OCI-LY1 (cell line): ENCODE data around the gene PRPF19.
A peak's percentile ranks its signal among the peaks of the same experiment; 100 is the strongest.

ENCODE experiments used
- H2AFZ ChIP-seq: fragments of 200-600 bp; sonication (generic), shearing (Covaris generic); 2 replicates; pipeline ENCODE4 v1.6.0; 2014; ENCODE audit warnings: antibody characterized with exemption, mild to moderate bottlenecking, low read length
- H3F3A ChIP-seq: fragments of 200-600 bp; sonication (generic), shearing (Covaris generic); 2 replicates; pipeline ENCODE4 v1.6.0; 2014; ENCODE audit warnings: mild to moderate bottlenecking, antibody characterized with exemption, low read length, moderate library complexity; ENCODE audit not compliant: insufficient read depth
- H3K27ac ChIP-seq: fragments of 200-600 bp; sonication (generic); 2 replicates; pipeline ENCODE4 v1.5.1; 2014; ENCODE audit warnings: low read length, mixed run types, mild to moderate bottlenecking, low read depth; ENCODE audit not compliant: poor library complexity, severe bottlenecking
- H3K27me3 ChIP-seq: fragments of 200-600 bp; sonication (generic); 2 replicates; pipeline ENCODE4 v1.6.0; 2014; ENCODE audit warnings: antibody characterized with exemption, mild to moderate bottlenecking, low read length, moderate library complexity; ENCODE audit not compliant: insufficient read depth
- H3K36me3 ChIP-seq: fragments of 200-600 bp; sonication (generic); 2 replicates; pipeline ENCODE4 v1.6.1; 2014; ENCODE audit warnings: mild to moderate bottlenecking, antibody characterized with exemption, low read length, moderate library complexity, mixed read lengths; ENCODE audit not compliant: insufficient read depth
- H3K4me1 ChIP-seq: fragments of 200-600 bp; sonication (generic); 2 replicates; pipeline ENCODE4 v1.5.1; 2014; ENCODE audit warnings: mild to moderate bottlenecking, low read length, moderate library complexity; ENCODE audit not compliant: insufficient read depth, severe bottlenecking
- H3K4me2 ChIP-seq: fragments of 200-600 bp; sonication (generic), shearing (Covaris generic); 2 replicates; pipeline ENCODE4 v1.6.1; 2014; ENCODE audit warnings: low read length
- H3K4me3 ChIP-seq: fragments of 200-600 bp; sonication (generic); 2 replicates; pipeline ENCODE4 v1.5.1; 2014; ENCODE audit warnings: low read length, low read depth, mild to moderate bottlenecking, mixed read lengths; ENCODE audit not compliant: poor library complexity, severe bottlenecking
- H3K79me2 ChIP-seq: fragments of 200-600 bp; shearing (Covaris generic); 2 replicates; pipeline ENCODE4 v1.6.1; 2016; ENCODE audit warnings: mixed run types, low read length, mixed read lengths; ENCODE audit not compliant: insufficient read depth
- H3K9ac ChIP-seq: fragments of 200-600 bp; sonication (generic), shearing (Covaris generic); 2 replicates; pipeline ENCODE4 v1.6.1; 2014; ENCODE audit warnings: mild to moderate bottlenecking, low read length, mixed read lengths
- H3K9me2 ChIP-seq: fragments of 200-600 bp; sonication (generic), shearing (Covaris generic); 2 replicates; pipeline ENCODE4 v1.6.1; 2014; ENCODE audit warnings: low read depth, mild to moderate bottlenecking, low read length, mixed read lengths
- H3K9me3 ChIP-seq: fragments of 200-600 bp; shearing (Covaris generic); 2 replicates; pipeline ENCODE4 v1.6.1; 2014; ENCODE audit warnings: low read length, mixed read lengths
- H4K20me1 ChIP-seq: fragments of 200-600 bp; sonication (generic), shearing (Covaris generic); 2 replicates; pipeline ENCODE4 v1.6.0; 2016; ENCODE audit warnings: mild to moderate bottlenecking, low read length; ENCODE audit not compliant: insufficient read depth
- CTCF ChIP-seq: fragments of 200-600 bp; sonication (generic), shearing (Covaris generic); IDR thresholded peaks from 2 replicates; pipeline ENCODE4 v1.5.1; 2017; ENCODE audit warnings: mild to moderate bottlenecking, antibody characterized with exemption, low read length, moderate library complexity, mixed read lengths
- EZH2 ChIP-seq: fragments of 200-600 bp; sonication (generic), shearing (Covaris generic); IDR thresholded peaks from 2 replicates; pipeline ENCODE4 v1.8.0; 2017; ENCODE audit warnings: borderline replicate concordance, mixed run types, mild to moderate bottlenecking, antibody characterized with exemption, low read length, moderate library complexity, mixed read lengths

PRPF19 gene

DNA sequence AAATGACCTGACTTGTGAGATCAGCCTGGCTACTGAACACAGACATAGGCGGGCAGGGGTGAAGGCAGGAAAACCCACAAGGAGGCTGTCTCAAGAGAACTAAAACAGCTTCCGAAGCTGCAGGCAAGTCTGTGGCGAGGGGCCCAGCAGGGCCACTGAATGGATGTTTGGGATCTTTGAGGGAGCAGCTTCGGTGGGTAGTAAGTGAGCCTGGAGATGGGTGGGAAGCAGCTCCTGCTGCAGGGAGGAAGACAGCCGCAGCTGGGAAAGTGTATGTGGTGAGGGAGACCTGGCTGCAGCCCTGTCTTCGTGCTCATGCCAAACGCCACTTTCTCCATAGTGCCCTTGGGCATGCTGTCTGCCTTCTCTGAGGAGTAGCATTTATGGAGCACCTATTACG lies 61.0 kb downstream of the PRPF19 start:
- Histone ChIP-seq H3K4me1 (peaks cover 33% of the 10 kb centered on the region), H3K9me2 (no peaks in the 10 kb centered on the region), H3K9ac (peak overlapping the region; percentile 73; the same call in 1 of the 2 replicates), H3K36me3 (peaks cover 40% of the 10 kb centered on the region), H4K20me1 (no peaks in the 10 kb centered on the region), H3K4me3 (peak overlapping the region; percentile 71), H3K9me3 (no peaks in the 10 kb centered on the region), H3K4me2 (peak overlapping the region; percentile 79), H3K79me2 (peaks cover 26% of the 10 kb centered on the region), H2AFZ (no peak overlapping the region), H3F3A (no peaks in the 10 kb centered on the region), H3K27me3 (no peaks in the 10 kb centered on the region), H3K27ac (no peak overlapping the region)
- no peak for TF ChIP-seq CTCF
- no peak for TF ChIP-seq EZH2

DNA sequence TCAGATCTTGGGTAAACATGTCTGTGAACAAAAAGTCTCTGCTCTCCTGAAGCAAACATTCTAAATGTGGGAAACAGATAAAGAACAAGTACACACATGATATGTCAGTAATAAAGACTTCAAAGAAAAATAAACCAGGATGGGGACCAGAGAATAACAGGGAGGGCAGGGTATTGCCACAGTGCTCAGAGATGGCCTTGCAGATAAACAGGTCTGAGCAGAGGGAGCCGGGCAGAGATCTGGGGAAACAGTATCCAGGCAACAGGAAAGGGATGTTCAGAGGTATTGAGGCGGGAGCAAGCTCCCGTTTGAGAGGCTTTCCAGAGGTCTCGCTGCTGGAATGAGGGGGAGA lies 61.5 kb downstream of the PRPF19 start:
- H3K4me3 ChIP-seq, result peak overlapping the region; percentile 71
- H3K27me3 ChIP-seq, result no peaks in the 10 kb centered on the region
- peaks cover 33% of the 10 kb centered on the region for H3K4me1 ChIP-seq
- H3K79me2 ChIP-seq, result peaks cover 26% of the 10 kb centered on the region
- H4K20me1 ChIP-seq, result no peaks in the 10 kb centered on the region
- H3K4me2 ChIP-seq, result peak overlapping the region; percentile 79
- peak overlapping the region; percentile 73; the same call in 1 of the 2 replicates for H3K9ac ChIP-seq
- no peaks in the 10 kb centered on the region for H3K9me2 ChIP-seq
- H2AFZ ChIP-seq, result no peak overlapping the region
- H3K27ac ChIP-seq, result no peak overlapping the region
- no peak for TF ChIP-seq EZH2
- no peak for TF ChIP-seq CTCF
- no peaks in the 10 kb centered on the region for H3K9me3 ChIP-seq
- H3F3A ChIP-seq, result no peaks in the 10 kb centered on the region
- H3K36me3 ChIP-seq, result peaks cover 35% of the 10 kb centered on the region

- Histone ChIP-seq H3K9me2 (no peaks in the 10 kb centered on the region), H4K20me1 (no peaks in the 10 kb centered on the region), H3K9me3 (no peaks in the 10 kb centered on the region), H3K27ac (no peak overlapping the region), H3K36me3 (peaks cover 29% of the 10 kb centered on the region), H3K79me2 (peaks cover 26% of the 10 kb centered on the region), H3F3A (no peaks in the 10 kb centered on the region), H2AFZ (no peak overlapping the region), H3K4me3 (peak overlapping the region; percentile 71), H3K4me1 (peaks cover 33% of the 10 kb centered on the region), H3K4me2 (peak overlapping the region; percentile 79), H3K9ac (peak overlapping the region; percentile 73), H3K27me3 (no peaks in the 10 kb centered on the region)
- no peak for TF ChIP-seq CTCF
- TF ChIP-seq EZH2, result no peak
Observed at GRCh38 chr11:60844045-60844869, 62.1 kb downstream of the PRPF19 start.
